GM12864 (cell line): ENCODE measurements around the gene BICDL2.

ENCODE experiments used
- DNase-seq: peaks from one replicate; pipeline ENCODE4 v3.0.0-alpha.2; 2011; ENCODE audit warnings: low read depth
- H3K4me3 ChIP-seq: 2 replicates; pipeline ENCODE4 v1.5.1; 2011; ENCODE audit warnings: mild to moderate bottlenecking, low read depth, low read length, control low read depth
- TF ChIP-seq, protein P1 (sequence below): IDR thresholded peaks from 2 replicates; pipeline ENCODE4 v1.5.1; 2011; ENCODE audit warnings: low read depth, mild to moderate bottlenecking, moderate library complexity, low read length, control low read depth, inconsistent platforms; ENCODE audit errors: missing control alignments

BICDL2 gene

DNA sequence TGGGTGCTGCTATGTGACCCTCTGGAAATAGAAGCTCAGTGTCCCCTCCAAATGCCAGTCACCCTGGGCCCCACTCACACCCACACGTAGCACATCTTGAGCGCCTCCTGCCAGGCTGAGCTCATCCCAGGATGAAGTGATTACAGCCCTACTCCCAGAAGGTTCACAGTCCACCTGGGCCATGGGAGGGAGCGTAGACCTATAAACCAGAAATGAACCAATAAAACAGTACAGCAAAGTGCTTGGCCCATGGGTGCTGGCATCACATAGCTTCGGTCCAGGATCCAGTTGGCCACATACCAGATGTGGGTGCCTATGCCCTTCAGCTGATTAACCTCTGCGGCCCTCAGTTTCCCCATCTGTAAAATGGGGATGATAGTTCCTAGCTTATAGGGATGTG lies 2.2 kb upstream of the BICDL2 start:
- H3K4me3 ChIP-seq: no peak overlapping the region

DNA sequence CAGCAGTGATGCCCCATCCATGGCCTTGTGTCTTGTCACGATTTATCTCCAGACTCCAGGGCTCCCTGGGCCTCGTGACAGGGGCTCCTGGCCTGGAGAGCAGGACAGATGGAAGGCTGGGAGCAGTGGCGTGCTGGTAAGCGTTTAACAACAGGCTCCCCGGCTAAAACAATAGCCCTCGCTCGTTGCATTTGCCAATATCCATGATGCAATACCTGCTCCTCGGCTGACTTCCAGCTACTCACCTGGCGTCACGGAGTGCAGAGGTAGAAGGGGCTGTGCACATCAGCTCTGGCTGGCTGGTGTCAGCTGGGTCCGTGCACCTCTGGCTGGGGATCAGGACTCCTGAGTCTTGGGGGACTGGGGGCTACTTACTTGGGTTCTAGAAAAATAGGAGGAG lies 1.5 kb upstream of the BICDL2 start:
- no peak for DNase-seq
- TF ChIP-seq, protein P1, sequence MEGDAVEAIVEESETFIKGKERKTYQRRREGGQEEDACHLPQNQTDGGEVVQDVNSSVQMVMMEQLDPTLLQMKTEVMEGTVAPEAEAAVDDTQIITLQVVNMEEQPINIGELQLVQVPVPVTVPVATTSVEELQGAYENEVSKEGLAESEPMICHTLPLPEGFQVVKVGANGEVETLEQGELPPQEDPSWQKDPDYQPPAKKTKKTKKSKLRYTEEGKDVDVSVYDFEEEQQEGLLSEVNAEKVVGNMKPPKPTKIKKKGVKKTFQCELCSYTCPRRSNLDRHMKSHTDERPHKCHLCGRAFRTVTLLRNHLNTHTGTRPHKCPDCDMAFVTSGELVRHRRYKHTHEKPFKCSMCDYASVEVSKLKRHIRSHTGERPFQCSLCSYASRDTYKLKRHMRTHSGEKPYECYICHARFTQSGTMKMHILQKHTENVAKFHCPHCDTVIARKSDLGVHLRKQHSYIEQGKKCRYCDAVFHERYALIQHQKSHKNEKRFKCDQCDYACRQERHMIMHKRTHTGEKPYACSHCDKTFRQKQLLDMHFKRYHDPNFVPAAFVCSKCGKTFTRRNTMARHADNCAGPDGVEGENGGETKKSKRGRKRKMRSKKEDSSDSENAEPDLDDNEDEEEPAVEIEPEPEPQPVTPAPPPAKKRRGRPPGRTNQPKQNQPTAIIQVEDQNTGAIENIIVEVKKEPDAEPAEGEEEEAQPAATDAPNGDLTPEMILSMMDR: no peak
- H3K4me3 ChIP-seq: no peak overlapping the region

More for the DNA sequence above, 2.2 kb upstream of the BICDL2 start:
- TF ChIP-seq, protein P1: no peak
- no peak for DNase-seq

DNA sequence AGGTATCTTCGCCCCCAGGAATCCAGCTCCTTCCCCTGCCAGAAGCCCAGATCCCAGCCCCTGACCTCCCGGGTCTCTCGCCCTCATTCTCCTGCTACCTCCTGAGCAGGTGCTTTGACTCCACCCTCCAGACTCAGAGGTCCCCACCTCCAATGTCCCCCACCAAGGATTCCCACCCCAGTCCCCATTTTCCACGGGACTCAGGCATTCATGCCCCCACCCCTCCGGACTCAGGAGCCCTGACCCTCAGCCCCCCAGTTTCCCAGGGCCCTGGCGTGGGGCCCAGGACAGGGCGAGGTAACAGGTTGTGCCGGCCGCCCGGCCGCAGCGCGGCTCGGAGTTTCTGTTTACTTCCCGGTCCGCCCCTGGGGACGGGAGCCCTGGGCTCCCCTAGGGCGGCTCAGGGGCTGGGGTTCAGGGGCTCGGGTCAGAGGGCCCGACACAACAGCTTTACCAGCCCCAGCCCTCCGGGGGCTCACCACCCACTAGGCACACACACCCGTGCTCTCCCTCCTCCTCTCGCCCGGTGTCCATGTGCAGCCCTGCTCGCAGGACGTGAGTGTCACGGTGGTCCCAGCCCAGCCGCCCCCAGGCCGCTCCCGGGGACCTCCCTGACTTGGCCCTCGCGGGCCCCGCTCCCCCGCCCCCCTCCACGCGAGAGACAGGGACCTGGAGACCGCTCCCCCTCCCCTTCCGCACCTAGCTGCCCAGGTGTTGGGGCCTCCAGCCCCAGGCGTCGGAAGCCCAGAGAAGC lies 595 bp downstream of the BICDL2 start:
- no peak overlapping the region for H3K4me3 ChIP-seq
- TF ChIP-seq, protein P1: no peak
- DNase-seq: no peak

DNA sequence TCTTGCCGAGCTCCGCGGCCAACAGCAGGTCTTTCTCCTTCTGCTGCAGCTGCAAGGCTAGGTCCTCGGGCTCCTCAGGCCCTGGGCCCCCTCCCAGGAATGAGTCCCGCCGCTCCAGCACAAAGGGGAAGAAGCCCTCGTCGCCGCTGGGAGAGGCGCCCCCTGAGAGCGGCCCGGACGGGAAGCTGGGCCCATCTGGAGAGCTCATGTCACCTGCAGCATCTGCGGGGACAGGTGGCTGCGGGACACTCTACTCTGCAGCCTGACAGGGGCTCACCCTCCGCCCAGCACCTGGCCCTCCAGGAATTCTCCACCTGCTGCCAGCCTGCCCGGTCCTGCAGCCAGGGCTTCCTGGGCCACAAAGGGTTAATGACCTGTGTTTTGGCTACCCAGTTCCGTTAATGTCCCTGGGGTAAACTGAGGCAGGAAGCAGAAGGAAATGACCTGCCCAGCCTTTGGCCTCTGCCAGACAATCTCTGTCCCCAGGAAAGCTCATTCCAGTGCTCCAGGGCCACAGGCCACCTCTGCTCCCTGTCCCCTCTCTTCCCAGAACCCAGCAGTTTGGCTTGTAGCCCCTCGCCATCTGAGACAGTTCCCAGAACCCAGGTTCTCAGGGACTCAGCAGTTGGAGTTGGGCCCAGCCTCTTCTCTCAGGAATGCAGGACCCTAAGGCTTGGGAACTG lies 1.3 kb downstream of the BICDL2 start:
- DNase-seq: no peak
- no peak overlapping the region for H3K4me3 ChIP-seq
- TF ChIP-seq, protein P1: no peak

DNA sequence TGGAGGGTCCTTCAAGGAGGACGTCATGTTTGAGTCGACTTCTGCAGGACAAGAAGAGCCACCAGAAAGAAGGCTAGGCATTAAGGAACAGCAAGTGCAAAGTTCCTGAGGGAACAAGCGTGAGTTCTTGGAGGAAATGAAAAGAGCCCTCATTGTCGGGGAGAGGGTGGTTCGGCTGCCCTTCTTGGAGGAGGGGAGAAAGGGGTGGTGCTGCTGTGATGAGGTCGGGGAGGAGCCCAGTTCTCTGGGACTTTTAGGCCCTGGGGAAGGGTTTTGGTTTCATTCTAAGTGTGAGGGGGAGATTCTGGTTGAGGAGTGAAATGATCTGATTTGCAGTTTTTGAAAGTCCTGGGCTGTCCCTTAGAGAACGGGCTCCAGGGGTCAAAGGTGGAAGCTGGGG lies 4.1 kb downstream of the BICDL2 start:
- H3K4me3 ChIP-seq: no peak overlapping the region
- no peak for DNase-seq
- TF ChIP-seq, protein P1: no peak

DNA sequence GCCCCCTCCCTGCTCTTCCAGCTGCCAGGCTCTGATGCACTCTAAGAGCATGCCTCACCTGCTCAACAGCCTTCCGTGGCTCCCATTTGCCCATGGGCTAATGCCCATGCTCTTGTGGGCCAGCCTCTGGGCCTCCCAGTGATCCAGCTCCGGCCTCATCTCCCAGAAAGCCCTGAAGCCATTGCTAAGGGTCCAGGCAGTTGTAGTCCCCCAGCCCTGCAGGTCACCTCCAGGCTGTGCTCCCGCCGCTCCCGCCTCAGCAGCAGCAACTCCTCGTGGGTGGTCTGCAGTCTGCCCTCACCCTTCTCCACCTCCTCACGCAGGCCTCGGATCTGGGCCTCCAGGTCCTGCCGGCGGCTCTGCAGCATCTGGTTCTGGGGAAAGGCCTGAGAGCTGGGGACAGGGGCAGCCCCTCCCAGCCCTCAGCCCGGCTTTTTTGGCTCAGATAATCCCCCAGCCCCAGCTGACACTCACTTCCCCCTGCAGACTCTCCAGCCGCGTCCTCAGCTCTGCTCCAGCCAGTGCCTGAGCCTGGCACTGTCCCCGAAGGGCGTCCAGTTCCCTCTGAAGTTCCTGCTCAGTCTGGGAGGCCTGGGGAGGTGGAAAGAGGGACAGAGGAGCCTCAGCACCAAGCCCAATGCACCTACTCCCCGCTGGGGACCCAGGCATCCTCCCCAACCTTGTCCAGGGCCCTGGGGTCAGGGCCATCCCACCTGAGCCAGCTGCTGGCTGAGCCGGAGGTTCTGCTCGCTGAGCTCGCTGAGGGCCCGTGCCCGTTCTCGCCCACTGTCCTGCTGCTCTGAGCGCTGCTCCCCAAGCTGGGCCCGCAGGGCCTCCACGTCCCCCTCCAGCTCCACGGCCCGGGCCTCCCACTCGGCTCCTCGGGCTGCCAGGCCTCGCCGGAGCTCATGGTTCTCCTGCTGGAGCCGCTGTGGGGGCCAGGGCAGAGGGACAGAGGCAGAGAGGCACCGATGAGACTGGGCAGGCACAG lies 6.2 kb downstream of the BICDL2 start:
- no peak for DNase-seq
- TF ChIP-seq, protein P1: peak; percentile 1
- H3K4me3 ChIP-seq: no peak overlapping the region
